G401 (cell line): ENCODE data around the gene SH3PXD2A. TPM values are rescaled to one million over a fixed set of nuclear protein-coding genes. Genes with fewer than 3 reads are reported as not detected.

Experiments
- total RNA-seq: library from RNA; depleted of rRNA; stranded (reverse); fragments of >200 nt; shearing (Covaris generic); gene quantifications from 2 replicates; pipeline ENCODE4 v1.2.3, GENCODE V29; 2014; rRNA removed

The SH3PXD2A gene
- total RNA-seq, 1 experiment from 2014 or later, result 19.1 TPM

Other genes with a start within 250 kb of the SH3PXD2A start
- gene STN1, start 62.6 kb upstream of the SH3PXD2A start, total RNA-seq, result 24.1 and 28.7 TPM in 2 replicates
- 33.2 and 38.0 TPM in 2 replicates for gene SLK, start 111.6 kb upstream of the SH3PXD2A start, total RNA-seq
- 0.03 and 0.06 TPM in 2 replicates for gene COL17A1, start 230.3 kb upstream of the SH3PXD2A start, total RNA-seq